ENCODE data around the gene RNF220. TPM values are rescaled to one million over a fixed set of nuclear protein-coding genes. Genes with fewer than 3 reads are reported as not detected.

The RNF220 gene
- total RNA-seq, 3 donors from 2014 or later: 130 to 140 (median 139) TPM

- H3K4me1 Mint-ChIP-seq (ENCODE audit: low read depth): no peaks in the 10 kb centered on the region
Measured at GRCh38 chr1:44505210-44505993, 100.3 kb downstream of the RNF220 start.

GRCh38 chr1:44507490-44508396 lies 102.7 kb downstream of the RNF220 start:
- no peak for DNase-seq
- Mint-ChIP-seq H3K27me3 (ENCODE audit: low read depth) (peaks cover 18% of the 10 kb centered on the region), H3K9me3 (no peaks in the 10 kb centered on the region), H3K4me1 (ENCODE audit: low read depth) (peaks cover 11% of the 10 kb centered on the region), H3K36me3 (ENCODE audit: insufficient read depth) (no peaks in the 10 kb centered on the region), H3K4me3 (no peak overlapping the region)
- no peak for ATAC-seq

More at GRCh38 chr1:44505210-44505993, 100.3 kb downstream of the RNF220 start:
- Mint-ChIP-seq H3K36me3 (ENCODE audit: insufficient read depth) (no peaks in the 10 kb centered on the region), H3K4me3 (no peak overlapping the region), H3K9me3 (no peaks in the 10 kb centered on the region), H3K27me3 (ENCODE audit: low read depth) (peaks cover 20% of the 10 kb centered on the region)
- no peak for ATAC-seq
- no peak for DNase-seq

DNA sequence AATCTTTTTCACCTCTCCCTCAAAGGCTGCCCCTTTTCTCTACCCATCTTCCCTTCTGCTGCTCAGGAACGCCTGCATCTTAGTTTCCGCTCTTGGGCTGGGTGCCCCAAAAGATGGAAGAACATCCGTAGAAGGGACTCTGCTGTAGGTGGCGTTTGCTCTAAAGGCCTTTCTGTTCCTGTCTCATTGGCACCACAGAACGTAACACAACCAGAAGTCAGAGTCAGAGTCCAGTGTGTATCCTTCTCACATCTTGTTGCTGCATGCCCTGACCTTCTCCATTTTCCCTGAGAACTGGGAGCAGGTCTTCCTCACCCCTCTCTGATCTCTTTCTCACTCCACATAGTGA lies 103.3 kb downstream of the RNF220 start:
- no peak for ATAC-seq
- no peaks in the 10 kb centered on the region for H3K9me3 Mint-ChIP-seq
- peaks cover 18% of the 10 kb centered on the region for H3K27me3 Mint-ChIP-seq (ENCODE audit: low read depth)
- no peak overlapping the region for H3K4me3 Mint-ChIP-seq
- peaks cover 11% of the 10 kb centered on the region for H3K4me1 Mint-ChIP-seq (ENCODE audit: low read depth)
- DNase-seq: no peak
- no peaks in the 10 kb centered on the region for H3K36me3 Mint-ChIP-seq (ENCODE audit: insufficient read depth)

GRCh38 chr1:44511363-44511762 lies 106.3 kb downstream of the RNF220 start:
- Mint-ChIP-seq H3K9me3 (no peaks in the 10 kb centered on the region), H3K36me3 (ENCODE audit: insufficient read depth) (no peaks in the 10 kb centered on the region), H3K4me3 (no peak overlapping the region), H3K27me3 (ENCODE audit: low read depth) (peaks cover 22% of the 10 kb centered on the region), H3K4me1 (ENCODE audit: low read depth) (peaks cover 11% of the 10 kb centered on the region)
- ATAC-seq (no peak), DNase-seq (no peak)

- H3K27me3 Mint-ChIP-seq (ENCODE audit: low read depth): peaks cover 23% of the 10 kb centered on the region
- peaks cover 11% of the 10 kb centered on the region for H3K4me1 Mint-ChIP-seq (ENCODE audit: low read depth)
- H3K4me3 Mint-ChIP-seq: no peak overlapping the region
- ATAC-seq (peak; percentile 50 to 55), DNase-seq (no peak)
- H3K9me3 Mint-ChIP-seq: no peaks in the 10 kb centered on the region
- H3K36me3 Mint-ChIP-seq (ENCODE audit: insufficient read depth): no peaks in the 10 kb centered on the region
Measured at GRCh38 chr1:44511769-44512168, 106.7 kb downstream of the RNF220 start.

- Mint-ChIP-seq H3K27me3 (ENCODE audit: low read depth) (peaks cover 23% of the 10 kb centered on the region), H3K36me3 (ENCODE audit: insufficient read depth) (no peaks in the 10 kb centered on the region), H3K4me1 (ENCODE audit: low read depth) (peaks cover 11% of the 10 kb centered on the region), H3K9me3 (no peaks in the 10 kb centered on the region), H3K4me3 (no peak overlapping the region)
- DNase-seq (no peak), ATAC-seq (peak; percentile 53 to 73)
Measured at GRCh38 chr1:44512313-44512885, 107.3 kb downstream of the RNF220 start.

GRCh38 chr1:44513111-44513510 lies 108.1 kb downstream of the RNF220 start:
- Mint-ChIP-seq H3K9me3 (no peaks in the 10 kb centered on the region), H3K4me3 (no peak overlapping the region), H3K4me1 (ENCODE audit: low read depth) (peaks cover 11% of the 10 kb centered on the region), H3K36me3 (ENCODE audit: insufficient read depth) (no peaks in the 10 kb centered on the region), H3K27me3 (ENCODE audit: low read depth) (peaks cover 19% of the 10 kb centered on the region)
- DNase-seq (no peak), ATAC-seq (no peak)

DNA sequence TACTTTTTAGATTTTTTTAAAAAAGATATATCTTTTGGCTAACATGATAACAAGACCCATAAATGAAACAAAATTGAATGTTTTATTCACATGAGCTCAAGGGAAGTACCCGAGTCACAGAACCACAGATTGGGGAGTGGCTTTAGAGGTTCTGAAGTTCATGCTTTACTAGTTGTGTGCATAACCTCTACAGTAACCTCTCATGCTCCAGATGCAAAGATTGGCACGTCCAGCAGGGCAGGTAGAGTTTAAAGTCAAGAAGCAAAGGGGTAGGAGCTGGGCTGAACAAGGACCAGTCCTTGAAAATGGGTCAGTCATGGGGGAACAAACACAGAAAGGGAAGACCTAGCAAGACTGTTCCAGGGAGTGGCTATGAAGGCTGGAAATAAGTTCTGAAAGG lies 109.6 kb downstream of the RNF220 start:
- H3K4me1 Mint-ChIP-seq (ENCODE audit: low read depth): peaks cover 15% of the 10 kb centered on the region
- no peaks in the 10 kb centered on the region for H3K36me3 Mint-ChIP-seq (ENCODE audit: insufficient read depth)
- no peak for DNase-seq
- ATAC-seq: no peak
- H3K4me3 Mint-ChIP-seq: no peak overlapping the region
- peaks cover 14% of the 10 kb centered on the region for H3K27me3 Mint-ChIP-seq (ENCODE audit: low read depth)
- H3K9me3 Mint-ChIP-seq: no peaks in the 10 kb centered on the region

DNA sequence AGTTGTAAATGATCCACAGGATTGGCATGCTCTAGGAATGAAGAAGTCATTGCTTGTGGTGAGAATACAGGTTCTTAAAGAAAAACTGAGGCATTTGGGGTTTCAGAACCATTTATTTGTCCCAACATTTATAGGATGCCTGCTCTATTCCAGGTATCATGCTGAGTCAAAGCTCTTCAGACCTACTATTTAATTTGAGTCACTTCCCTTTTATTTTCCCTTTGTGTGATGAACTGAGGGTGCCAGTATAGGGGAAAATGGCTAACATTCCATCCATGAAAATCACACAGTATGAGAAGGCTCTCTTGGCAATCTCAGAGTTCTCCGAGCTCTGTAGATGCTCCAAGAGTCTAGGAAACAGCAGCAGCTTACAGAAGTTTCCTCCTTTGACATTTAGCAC lies 110.4 kb downstream of the RNF220 start:
- no peak overlapping the region for H3K4me3 Mint-ChIP-seq
- H3K27me3 Mint-ChIP-seq (ENCODE audit: low read depth): peaks cover 14% of the 10 kb centered on the region
- ATAC-seq: no peak
- DNase-seq: no peak
- peaks cover 15% of the 10 kb centered on the region for H3K4me1 Mint-ChIP-seq (ENCODE audit: low read depth)
- H3K36me3 Mint-ChIP-seq (ENCODE audit: insufficient read depth): no peaks in the 10 kb centered on the region
- no peaks in the 10 kb centered on the region for H3K9me3 Mint-ChIP-seq

GRCh38 chr1:44519035-44519676 lies 114.1 kb downstream of the RNF220 start:
- DNase-seq (no peak), ATAC-seq (no peak)
- no peak overlapping the region for H3K4me3 Mint-ChIP-seq
- peaks cover 3% of the 10 kb centered on the region for H3K4me1 Mint-ChIP-seq (ENCODE audit: low read depth)
- H3K27me3 Mint-ChIP-seq (ENCODE audit: low read depth): peaks cover 18% of the 10 kb centered on the region
- H3K36me3 Mint-ChIP-seq (ENCODE audit: insufficient read depth): no peaks in the 10 kb centered on the region
- H3K9me3 Mint-ChIP-seq: no peaks in the 10 kb centered on the region

DNA sequence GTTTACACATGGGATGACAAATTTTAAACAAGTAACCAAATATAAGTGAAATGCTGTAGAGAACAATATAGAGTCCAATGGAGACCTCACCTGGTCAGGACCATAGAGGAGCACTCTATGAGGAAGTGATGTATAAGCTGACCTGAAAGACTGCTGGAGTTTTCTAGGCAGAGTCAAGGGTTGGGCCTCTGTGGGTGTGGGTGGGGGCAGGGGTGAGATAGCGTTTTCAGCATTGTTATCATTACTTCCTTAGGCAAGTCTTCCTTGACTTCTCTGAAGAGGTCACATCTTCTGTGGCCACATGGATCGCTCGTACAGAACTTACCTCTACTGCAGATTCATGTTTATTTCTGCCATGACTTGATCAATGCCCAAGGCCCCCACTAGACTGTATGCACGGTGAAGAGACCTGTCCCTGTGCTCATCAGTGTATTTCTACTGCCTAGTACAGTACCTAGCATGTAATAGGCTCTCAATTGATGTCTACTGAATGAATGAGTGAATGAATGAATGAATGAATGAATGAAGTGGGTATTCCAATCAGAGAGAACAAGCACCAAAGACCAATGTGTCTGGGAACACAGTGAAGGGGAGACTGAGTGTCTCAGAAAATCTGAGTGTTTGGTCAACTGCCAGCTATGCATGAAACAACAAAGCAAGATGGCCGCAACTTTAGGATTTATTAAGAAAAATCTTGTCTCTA lies 116.5 kb downstream of the RNF220 start:
- H3K36me3 Mint-ChIP-seq (ENCODE audit: insufficient read depth): no peaks in the 10 kb centered on the region
- peaks cover 3% of the 10 kb centered on the region for H3K4me1 Mint-ChIP-seq (ENCODE audit: low read depth)
- no peak overlapping the region for H3K4me3 Mint-ChIP-seq
- no peak for DNase-seq
- peaks cover 13% of the 10 kb centered on the region for H3K27me3 Mint-ChIP-seq (ENCODE audit: low read depth)
- ATAC-seq: no peak
- no peaks in the 10 kb centered on the region for H3K9me3 Mint-ChIP-seq

GRCh38 chr1:44523593-44524591 lies 118.8 kb downstream of the RNF220 start:
- Mint-ChIP-seq H3K4me3 (no peak overlapping the region), H3K27me3 (ENCODE audit: low read depth) (peaks cover 4% of the 10 kb centered on the region), H3K4me1 (ENCODE audit: low read depth) (peaks cover 2% of the 10 kb centered on the region), H3K36me3 (ENCODE audit: insufficient read depth) (no peaks in the 10 kb centered on the region), H3K9me3 (no peaks in the 10 kb centered on the region)
- ATAC-seq (no peak), DNase-seq (no peak)
